ENCODE data around the gene LYZ. TPM values are rescaled to one million over a fixed set of nuclear protein-coding genes. Genes with fewer than 3 reads are reported as not detected.
A peak's percentile ranks its signal among the peaks of the same experiment; 100 is the strongest.
"Not testable (repeated sequence)": the region's sequence is repeated elsewhere in the genome, so short reads cannot be mapped to it uniquely, and the experiment has no call there.

The LYZ gene
- total RNA-seq (1 to 10 TPM; 8.7 to 8.8 TPM), polyA plus RNA-seq (not detected)

DNA sequence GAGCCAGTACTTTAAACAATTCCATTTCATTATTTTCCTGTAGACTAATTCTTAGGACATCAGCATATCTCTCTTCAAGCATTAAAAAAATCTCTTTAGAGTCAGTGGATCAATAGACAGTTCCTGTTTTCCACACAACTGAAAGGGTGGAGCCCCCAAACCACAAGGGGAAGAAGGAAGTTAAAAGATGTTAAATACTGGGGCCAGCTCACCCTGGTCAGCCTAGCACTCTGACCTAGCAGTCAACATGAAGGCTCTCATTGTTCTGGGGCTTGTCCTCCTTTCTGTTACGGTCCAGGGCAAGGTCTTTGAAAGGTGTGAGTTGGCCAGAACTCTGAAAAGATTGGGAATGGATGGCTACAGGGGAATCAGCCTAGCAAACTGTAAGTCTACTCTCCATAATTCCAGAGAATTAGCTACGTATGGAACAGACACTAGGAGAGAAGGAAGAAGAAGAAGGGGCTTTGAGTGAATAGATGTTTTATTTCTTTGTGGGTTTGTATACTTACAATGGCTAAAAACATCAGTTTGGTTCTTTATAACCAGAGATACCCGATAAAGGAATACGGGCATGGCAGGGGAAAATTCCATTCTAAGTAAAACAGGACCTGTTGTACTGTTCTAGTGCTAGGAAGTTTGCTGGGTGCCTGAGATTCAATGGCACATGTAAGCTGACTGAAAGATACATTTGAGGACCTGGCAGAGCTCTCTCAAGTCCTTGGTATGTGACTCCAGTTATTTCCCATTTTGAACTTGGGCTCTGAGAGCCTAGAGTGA is at the start of gene LYZ:
LYZ (plus strand) TSS at position 220 of the 777 bp plus-strand sequence; CDS start at position 248, 28 bp downstream.
- H3K4me3 ChIP-seq (ENCODE audit: low read length) = no peak within 1 kb of the TSS
- Mint-ChIP-seq H3K36me3 (no peaks in the 10 kb centered on the region), H3K27ac (no peak within 1 kb of the TSS), H3K4me3 (no peak within 1 kb of the TSS), H3K27me3 (no peaks in the 10 kb centered on the region), H3K9me3 (no peaks in the 10 kb centered on the region), H3K4me1 (peaks cover 0 to 6% (median 5%) of the 10 kb centered on the region in 3 donors)
- no peaks in the 10 kb centered on the region for H3K27me3 ChIP-seq (ENCODE audit: insufficient read depth, low read length, poor library complexity, severe bottlenecking)
- H3K27ac ChIP-seq (ENCODE audit: low read depth, low read length) = peak within 1 kb of the TSS; percentile 40
- POLR2A ChIA-PET = no interaction called here
- no peak for DNase-seq
- CTCF ChIA-PET = interaction anchor here (1.0 kb wide), 1 partner anchor 10 kb away, joined by 4 read pairs; no protein-coding TSS in a partner anchor
- H3K36me3 ChIP-seq (ENCODE audit: insufficient read depth, low read length) = no peaks in the 10 kb centered on the region
- no peaks in the 10 kb centered on the region for H3K4me1 ChIP-seq (ENCODE audit: insufficient read depth, low read length)
- H3K9me3 ChIP-seq (ENCODE audit: low read length) = no peaks in the 10 kb centered on the region

- H3K27ac Mint-ChIP-seq = no peak overlapping the region
- H3K27me3 Mint-ChIP-seq = peaks cover 4 to 21% of the 10 kb centered on the region in 2 donors
- POLR2A ChIA-PET = no interaction called here
- CTCF ChIA-PET = interaction anchor here (1.8 kb wide), 1 partner anchor 8 kb away, joined by 5 read pairs; no protein-coding TSS in a partner anchor
- Histone ChIP-seq H3K36me3 (ENCODE audit: insufficient read depth, low read length) (no peaks in the 10 kb centered on the region), H3K27ac (ENCODE audit: low read depth, low read length) (no peak overlapping the region), H3K9me3 (ENCODE audit: low read length) (no peaks in the 10 kb centered on the region), H3K4me1 (ENCODE audit: insufficient read depth, low read length) (no peaks in the 10 kb centered on the region), H3K27me3 (ENCODE audit: insufficient read depth, low read length, poor library complexity, severe bottlenecking) (no peaks in the 10 kb centered on the region), H3K4me3 (ENCODE audit: low read length) (no peak overlapping the region)
- no peak overlapping the region for H3K4me3 Mint-ChIP-seq
- no peak for DNase-seq
- peaks cover 0 to 6% (median 0%) of the 10 kb centered on the region in 3 donors for H3K36me3 Mint-ChIP-seq
- H3K9me3 Mint-ChIP-seq = no peaks in the 10 kb centered on the region
- H3K4me1 Mint-ChIP-seq = no peaks in the 10 kb centered on the region
Observed at GRCh38 chr12:69298947-69299346, 49.2 kb upstream of the LYZ start.

DNA sequence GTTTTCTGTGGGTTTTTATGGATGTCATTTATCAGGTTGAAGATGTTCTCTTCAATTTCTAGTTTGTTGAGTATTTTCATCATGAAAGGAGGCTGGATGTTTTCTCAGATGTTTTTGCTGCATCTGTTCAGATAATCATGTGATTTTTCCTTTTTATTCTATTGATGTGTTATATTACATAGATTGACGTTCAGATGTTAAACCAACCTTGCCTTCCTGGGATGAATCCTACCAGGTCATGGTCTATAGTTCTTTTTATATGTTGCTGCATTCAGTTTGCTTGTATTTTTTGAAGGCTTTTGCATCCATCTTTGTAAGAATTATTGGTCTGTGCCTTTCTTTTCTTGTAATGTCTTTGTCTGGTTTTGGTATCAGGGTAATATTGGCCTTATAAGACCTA is 43.9 kb upstream of the LYZ start:
- H3K9me3 ChIP-seq (ENCODE audit: low read length) = no peaks in the 10 kb centered on the region
- no peaks in the 10 kb centered on the region for H3K27me3 ChIP-seq (ENCODE audit: insufficient read depth, low read length, poor library complexity, severe bottlenecking)
- Mint-ChIP-seq H3K9me3 (peaks cover 10 to 18% (median 16%) of the 10 kb centered on the region in 5 donors), H3K27me3 (peaks cover 0 to 23% of the 10 kb centered on the region in 2 donors), H3K27ac (no peak overlapping the region), H3K36me3 (peaks cover 0 to 23% (median 2%) of the 10 kb centered on the region in 3 donors), H3K4me1 (no peaks in the 10 kb centered on the region), H3K4me3 (no peak overlapping the region)
- ChIA-PET CTCF (no interaction called here), POLR2A (no interaction called here)
- no peak overlapping the region for H3K27ac ChIP-seq (ENCODE audit: low read depth, low read length)
- DNase-seq = no peak
- H3K36me3 ChIP-seq (ENCODE audit: insufficient read depth, low read length) = no peaks in the 10 kb centered on the region
- no peak overlapping the region for H3K4me3 ChIP-seq (ENCODE audit: low read length)
- H3K4me1 ChIP-seq (ENCODE audit: insufficient read depth, low read length) = no peaks in the 10 kb centered on the region

DNA sequence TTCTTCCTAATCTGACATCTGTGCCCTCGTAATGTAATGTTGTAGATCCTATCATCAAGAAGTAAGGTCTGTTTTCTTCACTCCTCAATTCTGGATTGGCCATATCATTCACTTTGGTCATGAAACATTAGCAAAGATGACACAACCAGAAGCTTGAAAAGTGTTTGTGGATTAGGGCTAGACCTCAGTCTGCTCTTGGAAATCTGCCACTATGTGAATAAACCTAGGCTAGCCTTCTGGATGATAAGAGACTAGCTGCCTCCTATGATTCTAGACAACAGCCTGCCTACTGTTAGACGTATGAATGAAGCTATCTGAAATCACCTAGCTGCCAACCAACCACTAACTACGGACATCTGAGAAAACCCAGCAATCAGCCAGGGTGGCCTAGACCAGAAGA is 38.7 kb upstream of the LYZ start:
- no peak for DNase-seq
- Histone ChIP-seq H3K4me3 (ENCODE audit: low read length) (no peak overlapping the region), H3K4me1 (ENCODE audit: insufficient read depth, low read length) (no peaks in the 10 kb centered on the region), H3K36me3 (ENCODE audit: insufficient read depth, low read length) (no peaks in the 10 kb centered on the region), H3K9me3 (ENCODE audit: low read length) (no peaks in the 10 kb centered on the region), H3K27ac (ENCODE audit: low read depth, low read length) (no peak overlapping the region), H3K27me3 (ENCODE audit: insufficient read depth, low read length, poor library complexity, severe bottlenecking) (no peaks in the 10 kb centered on the region)
- peaks cover 0 to 26% (median 2%) of the 10 kb centered on the region in 3 donors for H3K36me3 Mint-ChIP-seq
- POLR2A ChIA-PET = interaction anchor here (0.6 kb wide), 1 partner anchor 10 kb away, joined by 6 read pairs; no protein-coding TSS in a partner anchor
- peaks cover 0 to 22% of the 10 kb centered on the region in 2 donors for H3K27me3 Mint-ChIP-seq
- peaks cover 7 to 19% (median 12%) of the 10 kb centered on the region in 5 donors for H3K9me3 Mint-ChIP-seq
- CTCF ChIA-PET = interaction anchor here (1.1 kb wide), 1 partner anchor 147 kb away, joined by 3 read pairs; no protein-coding TSS in a partner anchor
- no peaks in the 10 kb centered on the region for H3K4me1 Mint-ChIP-seq
- no peak overlapping the region for H3K4me3 Mint-ChIP-seq
- no peak overlapping the region for H3K27ac Mint-ChIP-seq

GRCh38 chr12:69313209-69313608 is 35.0 kb upstream of the LYZ start:
- Histone ChIP-seq H3K4me3 (ENCODE audit: low read length) (no peak overlapping the region), H3K27ac (ENCODE audit: low read depth, low read length) (no peak overlapping the region), H3K9me3 (ENCODE audit: low read length) (no peaks in the 10 kb centered on the region), H3K4me1 (ENCODE audit: insufficient read depth, low read length) (no peaks in the 10 kb centered on the region), H3K27me3 (ENCODE audit: insufficient read depth, low read length, poor library complexity, severe bottlenecking) (no peaks in the 10 kb centered on the region), H3K36me3 (ENCODE audit: insufficient read depth, low read length) (no peaks in the 10 kb centered on the region)
- POLR2A ChIA-PET = no interaction called here
- peaks cover 0 to 11% (median 4%) of the 10 kb centered on the region in 3 donors for H3K36me3 Mint-ChIP-seq
- H3K9me3 Mint-ChIP-seq = peaks cover 0 to 5% (median 0%) of the 10 kb centered on the region in 5 donors
- no peak overlapping the region for H3K27ac Mint-ChIP-seq
- peaks cover 0 to 4% of the 10 kb centered on the region in 2 donors for H3K27me3 Mint-ChIP-seq
- H3K4me1 Mint-ChIP-seq = no peaks in the 10 kb centered on the region
- H3K4me3 Mint-ChIP-seq = no peak overlapping the region
- DNase-seq = no peak
- CTCF ChIA-PET = interaction anchor here (1.7 kb wide), 1 partner anchor 22 kb away, joined by 4 read pairs; no protein-coding TSS in a partner anchor

- H3K9me3 ChIP-seq (ENCODE audit: low read length); H3K27me3 Mint-ChIP-seq; H3K27ac ChIP-seq (ENCODE audit: low read depth, low read length); DNase-seq; H3K4me3 ChIP-seq (ENCODE audit: low read length); H3K27me3 ChIP-seq (ENCODE audit: insufficient read depth, low read length, poor library complexity, severe bottlenecking); H3K27ac Mint-ChIP-seq; H3K4me3 Mint-ChIP-seq; POLR2A ChIA-PET; H3K36me3 ChIP-seq (ENCODE audit: insufficient read depth, low read length); CTCF ChIA-PET; H3K4me1 Mint-ChIP-seq; H3K4me1 ChIP-seq (ENCODE audit: insufficient read depth, low read length); H3K9me3 Mint-ChIP-seq: not testable (repeated sequence)
- H3K36me3 Mint-ChIP-seq = peaks cover 0 to 20% (median 4%) of the 10 kb centered on the region in 3 donors
Observed at GRCh38 chr12:69316784-69317183, 31.4 kb upstream of the LYZ start.

DNA sequence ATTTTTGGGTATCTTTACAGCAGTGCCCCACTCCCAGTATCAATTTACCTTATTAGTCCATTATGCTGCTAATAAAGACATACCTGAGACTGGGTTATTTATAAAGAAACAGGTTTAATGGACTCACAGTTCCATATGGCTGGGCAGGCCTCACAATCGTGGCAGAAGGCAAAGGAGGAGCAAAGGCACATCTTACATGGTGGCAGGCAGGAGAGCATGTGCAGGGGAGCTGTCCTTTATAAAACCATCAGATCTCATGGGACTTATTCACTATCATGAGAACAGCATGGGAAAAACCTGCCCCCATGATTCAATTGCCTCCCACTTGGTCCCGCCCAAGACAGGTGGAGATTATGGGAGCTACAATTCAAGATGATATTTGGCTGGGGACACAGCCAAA is 30.9 kb upstream of the LYZ start:
- H3K4me1 ChIP-seq (ENCODE audit: insufficient read depth, low read length); H3K4me3 Mint-ChIP-seq; H3K36me3 ChIP-seq (ENCODE audit: insufficient read depth, low read length); CTCF ChIA-PET; H3K9me3 ChIP-seq (ENCODE audit: low read length); H3K27ac Mint-ChIP-seq; POLR2A ChIA-PET; H3K27ac ChIP-seq (ENCODE audit: low read depth, low read length); H3K4me1 Mint-ChIP-seq; DNase-seq; H3K9me3 Mint-ChIP-seq; H3K27me3 ChIP-seq (ENCODE audit: insufficient read depth, low read length, poor library complexity, severe bottlenecking); H3K27me3 Mint-ChIP-seq; H3K4me3 ChIP-seq (ENCODE audit: low read length): not testable (repeated sequence)
- H3K36me3 Mint-ChIP-seq = peaks cover 0 to 20% (median 4%) of the 10 kb centered on the region in 3 donors

GRCh38 chr12:69318225-69318624 is 30.0 kb upstream of the LYZ start:
- no peak overlapping the region for H3K4me3 ChIP-seq (ENCODE audit: low read length)
- H3K27ac ChIP-seq (ENCODE audit: low read depth, low read length) = no peak overlapping the region
- H3K27me3 Mint-ChIP-seq = peaks cover 13 to 19% of the 10 kb centered on the region in 2 donors
- POLR2A ChIA-PET = no interaction called here
- H3K4me1 Mint-ChIP-seq = no peaks in the 10 kb centered on the region
- no peaks in the 10 kb centered on the region for H3K36me3 ChIP-seq (ENCODE audit: insufficient read depth, low read length)
- H3K27ac Mint-ChIP-seq = no peak overlapping the region
- CTCF ChIA-PET = no interaction called here
- H3K4me1 ChIP-seq (ENCODE audit: insufficient read depth, low read length) = no peaks in the 10 kb centered on the region
- H3K9me3 ChIP-seq (ENCODE audit: low read length) = no peaks in the 10 kb centered on the region
- H3K36me3 Mint-ChIP-seq = peaks cover 0 to 20% (median 6%) of the 10 kb centered on the region in 3 donors
- peaks cover 0 to 6% (median under 1%) of the 10 kb centered on the region in 5 donors for H3K9me3 Mint-ChIP-seq
- H3K4me3 Mint-ChIP-seq = no peak overlapping the region
- no peak for DNase-seq
- H3K27me3 ChIP-seq (ENCODE audit: insufficient read depth, low read length, poor library complexity, severe bottlenecking) = no peaks in the 10 kb centered on the region

Measured in CD8-positive, alpha-beta memory T cell (primary cell).